SK-N-SH (cell line): ENCODE data around the gene PRKACG. TPM values are rescaled to one million over a fixed set of nuclear protein-coding genes. Genes with fewer than 3 reads are reported as not detected.

Experiments
- CTCF ChIA-PET: fragments of 300-600, 350-600 bp; formaldehyde crosslinking; extraction: SDS; loops from one replicate; lab custom pipeline; 2021; lab: Yijun Ruan, JAX
- POLR2A ChIA-PET: fragments of 350-600 bp; sonication (Branson Sonifier 250); formaldehyde crosslinking; extraction: SDS; loops from one replicate; lab custom pipeline; 2020; ENCODE audit warnings: antibody characterized with exemption, inconsistent platforms; lab: Yijun Ruan, JAX
- DNase-seq: peaks from one replicate; pipeline ENCODE4 v3.0.0; 2012
- H2AFZ ChIP-seq: fragments of 200-600 bp; sonication (generic); 2 replicates; pipeline ENCODE4 v1.8.1; 2016; ENCODE audit warnings: antibody characterized with exemption, mild to moderate bottlenecking, low read depth
- H3F3A ChIP-seq: fragments of 200-600 bp; sonication (generic); replicated peaks from 2 replicates; pipeline ENCODE3; 2016; ENCODE audit warnings: antibody characterized with exemption, mild to moderate bottlenecking; ENCODE audit not compliant: insufficient read depth
- H3K27ac ChIP-seq, 2 experiments: fragments of 200-500 bp in 1 of 2; fragments of 200-600 bp in 1 of 2; sonication (Bioruptor generic) in 1 of 2; sonication (generic), shearing (Covaris generic) in 1 of 2; 2 replicates each; pipeline versions ENCODE4 v1.5.1 to v1.6.1; 2014 to 2016; ENCODE audit warnings: low read depth in 2 of 2, inconsistent platforms in 1 of 2, low read length in 1 of 2, mild to moderate bottlenecking in 1 of 2, mixed read lengths in 1 of 2
- H3K27me3 ChIP-seq: fragments of 200-600 bp; sonication (generic), shearing (Covaris generic); 2 replicates; pipeline ENCODE4 v1.6.1; 2016; ENCODE audit warnings: mixed run types; ENCODE audit not compliant: insufficient read depth
- H3K36me3 ChIP-seq, 2 experiments: fragments of 200-500 bp in 1 of 2; fragments of 200-600 bp in 1 of 2; sonication (Bioruptor generic) in 1 of 2; sonication (generic) in 1 of 2; replicated peaks in 1 of 2; 2 replicates each; pipeline versions ENCODE3 to v1.5.1; 2014 to 2016; ENCODE audit warnings: low read length in 1 of 2, mild to moderate bottlenecking in 1 of 2; ENCODE audit not compliant: insufficient read depth in 2 of 2, control insufficient read depth in 1 of 2
- H3K4me1 ChIP-seq, 2 experiments: fragments of 200-500 bp in 1 of 2; fragments of 200-600 bp in 1 of 2; sonication (Bioruptor generic) in 1 of 2; sonication (generic), shearing (Covaris generic) in 1 of 2; 2 replicates each; pipeline versions ENCODE4 v1.5.1 to v1.6.1; 2014 to 2016; ENCODE audit warnings: low read depth in 1 of 2, low read length in 1 of 2, mixed run types in 1 of 2; ENCODE audit not compliant: insufficient read depth in 2 of 2, control insufficient read depth in 1 of 2
- H3K4me2 ChIP-seq: fragments of 200-600 bp; sonication (generic), shearing (Covaris generic); 2 replicates; pipeline ENCODE4 v1.6.1; 2017; ENCODE audit warnings: mixed run types
- H3K4me3 ChIP-seq, 2 experiments: fragments of 200-500 bp in 1 of 2; fragments of 200-600 bp in 1 of 2; sonication (Bioruptor generic) in 1 of 2; sonication (generic), shearing (Covaris generic) in 1 of 2; 2 replicates each; pipeline versions ENCODE4 v1.5.1 to v1.8.1; 2014 to 2016; ENCODE audit warnings: low read depth in 2 of 2, inconsistent platforms in 1 of 2, low read length in 1 of 2, mild to moderate bottlenecking in 1 of 2, mixed read lengths in 1 of 2, moderate library complexity in 1 of 2
- H3K79me2 ChIP-seq: fragments of 200-600 bp; sonication (generic); 2 replicates; pipeline ENCODE4 v1.8.1; 2017; ENCODE audit warnings: mild to moderate bottlenecking; ENCODE audit not compliant: insufficient read depth
- H3K9ac ChIP-seq: fragments of 200-600 bp; sonication (generic); 2 replicates; pipeline ENCODE4 v1.6.1; 2017; ENCODE audit warnings: mixed run types
- H3K9me2 ChIP-seq: fragments of 200-600 bp; sonication (generic); 2 replicates; pipeline ENCODE4 v1.6.1; 2017; ENCODE audit warnings: mixed run types
- H3K9me3 ChIP-seq: fragments of 200-600 bp; sonication (generic); 2 replicates; pipeline ENCODE4 v1.6.1; 2017; ENCODE audit warnings: mixed run types, mild to moderate bottlenecking, moderate library complexity
- H4K20me1 ChIP-seq: fragments of 200-600 bp; sonication (generic); 2 replicates; pipeline ENCODE4 v1.6.1; 2017; ENCODE audit warnings: mild to moderate bottlenecking, mixed run types; ENCODE audit not compliant: insufficient read depth
- CHD2 ChIP-seq: fragments of 150-350 bp; IDR thresholded peaks from 2 replicates; pipeline ENCODE4 v1.6.1; 2018; ENCODE audit warnings: low read length; ENCODE audit not compliant: partially characterized antibody
- CTCF ChIP-seq: fragments of 200-600 bp; sonication (generic); IDR thresholded peaks from 2 replicates; pipeline ENCODE4 v1.6.1; 2017; ENCODE audit warnings: antibody characterized with exemption, mild to moderate bottlenecking, moderate library complexity
- EP300 ChIP-seq, 2 experiments: IDR thresholded peaks; 2 replicates each; pipeline versions ENCODE4 v1.4.0 to v1.6.1; 2012; ENCODE audit warnings: borderline replicate concordance in 1 of 2, low read depth in 1 of 2, low read length in 1 of 2
- FOXJ3 ChIP-seq: sonication (generic); formaldehyde crosslinking; IDR thresholded peaks from 2 replicates; pipeline ENCODE4 v1.5.1; 2020; ENCODE audit warnings: mild to moderate bottlenecking, missing genetic modification reagents
- GABPA ChIP-seq: IDR thresholded peaks from 2 replicates; pipeline ENCODE4 v1.4.0; 2012; ENCODE audit warnings: low read depth, mild to moderate bottlenecking
- GATA2 ChIP-seq: sonication (generic); formaldehyde crosslinking; IDR thresholded peaks from 2 replicates; pipeline ENCODE4 v1.5.0; 2020; ENCODE audit warnings: mild to moderate bottlenecking, missing genetic modification reagents
- MEF2A ChIP-seq: IDR thresholded peaks from 2 replicates; pipeline ENCODE4 v1.4.0; 2012; ENCODE audit warnings: low read depth, borderline replicate concordance
- NFIC ChIP-seq: IDR thresholded peaks from 2 replicates; pipeline ENCODE4 v1.4.0; 2012; ENCODE audit warnings: borderline replicate concordance
- PBX3 ChIP-seq: IDR thresholded peaks from 2 replicates; pipeline ENCODE4; 2012
- POLR2AphosphoS5 ChIP-seq: IDR thresholded peaks from 2 replicates; pipeline ENCODE4 v1.6.1; 2012; ENCODE audit warnings: low read depth, low read length
- RCOR1 ChIP-seq: fragments of 150-350 bp; IDR thresholded peaks from 2 replicates; pipeline ENCODE4 v1.6.1; 2017; ENCODE audit warnings: antibody characterized with exemption, low read length
- RFX5 ChIP-seq: IDR thresholded peaks from 2 replicates; pipeline ENCODE4 v1.6.1; 2012; ENCODE audit warnings: mild to moderate bottlenecking, improper control_type of control experiment, low read length
- RXRA ChIP-seq: IDR thresholded peaks from 2 replicates; pipeline ENCODE4 v1.4.0; 2012; ENCODE audit warnings: low read depth, mild to moderate bottlenecking, borderline replicate concordance
- SIN3A ChIP-seq: IDR thresholded peaks from 2 replicates; pipeline ENCODE4 v1.6.1; 2012; ENCODE audit warnings: low read depth, mild to moderate bottlenecking, low read length, moderate library complexity, borderline replicate concordance
- TCF12 ChIP-seq: IDR thresholded peaks from 2 replicates; pipeline ENCODE4 v1.4.0; 2012
- USF1 ChIP-seq: IDR thresholded peaks from 2 replicates; pipeline ENCODE4 v1.4.0; 2012; ENCODE audit warnings: low read depth, borderline replicate concordance
- USF2 ChIP-seq: fragments of 150-350 bp; IDR thresholded peaks from 2 replicates; pipeline ENCODE4 v1.6.1; 2017; ENCODE audit warnings: antibody characterized with exemption, low read length, low read depth, borderline replicate concordance
- YY1 ChIP-seq: IDR thresholded peaks from 2 replicates; pipeline ENCODE4 v1.4.0; 2012; ENCODE audit warnings: low read depth, mild to moderate bottlenecking
- ZBTB33 ChIP-seq: IDR thresholded peaks from 2 replicates; pipeline ENCODE4 v1.4.0; 2012; ENCODE audit warnings: low read depth, borderline replicate concordance
- WGBS: methylation state at CpG from one replicate; pipeline ENCODE4 v1.1.6; 2017; ENCODE audit warnings: low lambda C conversion rate; 5-methylcytosine and 5-hydroxymethylcytosine counted together
- polyA plus RNA-seq, 3 experiments: library from polyadenylated mRNA; depleted of rRNA; stranded (reverse); fragments of >200 nt; gene quantifications; 2 replicates each; pipeline ENCODE4 v1.2.3, GENCODE V29; 2012

The PRKACG gene
- not detected in 2 replicates for polyA plus RNA-seq (2012; rRNA removed)
- polyA plus RNA-seq (2012; cell fraction: cytosol; rRNA removed): not detected in 2 replicates
- polyA plus RNA-seq (2012; cell fraction: nucleus; rRNA removed): not detected in 2 replicates

- Histone ChIP-seq H3K9me3 (no peaks in the 10 kb centered on the region), H3K9me2 (no peaks in the 10 kb centered on the region), H3K9ac (no peak within 1 kb of the TSS), H3K4me2 (no peak within 1 kb of the TSS), H3F3A (no peaks in the 10 kb centered on the region), H3K27me3 (peaks cover 46% of the 10 kb centered on the region), H4K20me1 (no peaks in the 10 kb centered on the region), H3K36me3 (no peaks in the 10 kb centered on the region), H3K27ac (no peak within 1 kb of the TSS), H3K4me3 (no peak within 1 kb of the TSS), H2AFZ (no peak within 1 kb of the TSS), H3K4me1 (no peaks in the 10 kb centered on the region), H3K79me2 (no peaks in the 10 kb centered on the region)
- POLR2A ChIA-PET: no interaction called here
- TF ChIP-seq NFIC (no peak), POLR2AphosphoS5 (no peak), ZBTB33 (no peak), SIN3A (no peak), MEF2A (no peak), TCF12 (no peak)
- CTCF ChIA-PET: no interaction called here
- no peak for DNase-seq
- WGBS: 69% methylated on average over 11 of the region's 29 CpGs
These were observed at the start of gene PRKACG for GRCh38 chr9:69014013-69014412. Gene PRKACG, minus strand, starts transcription at chr9:69014113. Its CDS starts 21 bp downstream, at chr9:69014092.

GRCh38 chr9:69062195-69062594 is 48.3 kb upstream of the PRKACG start:
- no peaks in the 10 kb centered on the region for H3F3A ChIP-seq
- no peaks in the 10 kb centered on the region for H3K79me2 ChIP-seq
- H3K27me3 ChIP-seq: no peaks in the 10 kb centered on the region
- H2AFZ ChIP-seq: no peak overlapping the region
- no peak overlapping the region for H3K4me3 ChIP-seq
- H3K36me3 ChIP-seq: peaks cover 5 to 9% of the 10 kb centered on the region in 2 experiments
- no peak overlapping the region for H3K4me2 ChIP-seq
- no peaks in the 10 kb centered on the region for H3K9me2 ChIP-seq
- no peak overlapping the region for H3K9ac ChIP-seq
- 97% methylated on average over 5 of the region's 5 CpGs for WGBS
- no peaks in the 10 kb centered on the region for H4K20me1 ChIP-seq
- H3K4me1 ChIP-seq: no peaks in the 10 kb centered on the region
- CTCF ChIA-PET: interaction anchor here (14.2 kb wide), 1 partner anchor 131 kb away, joined by 241 read pairs; no protein-coding TSS in a partner anchor
- no peak overlapping the region for H3K27ac ChIP-seq
- no peak for DNase-seq
- no peaks in the 10 kb centered on the region for H3K9me3 ChIP-seq
- POLR2A ChIA-PET: no interaction called here
- no peak for TF ChIP-seq ZBTB33
- TF ChIP-seq PBX3: no peak
- no peak for TF ChIP-seq USF2
- no peak for TF ChIP-seq GATA2 (CRISPR knock-in tag)
- no peak for TF ChIP-seq NFIC
- TF ChIP-seq TCF12: no peak
- TF ChIP-seq RFX5: no peak
- TF ChIP-seq USF1: no peak
- TF ChIP-seq CHD2: no peak
- no peak for TF ChIP-seq RCOR1
- TF ChIP-seq YY1: no peak
- TF ChIP-seq RXRA: no peak
- no peak for TF ChIP-seq GABPA
- no peak for TF ChIP-seq FOXJ3 (CRISPR knock-in tag)
- no peak for TF ChIP-seq CTCF
- TF ChIP-seq EP300 (IDR thresholded peaks at IDR 0.05; ENCODE audit: borderline replicate concordance in 1 of 2, low read depth in 1 of 2, low read length in 1 of 2): no peak
